ENCODE measurements around the gene SUPT4H1. TPM values are rescaled to one million over a fixed set of nuclear protein-coding genes. Genes with fewer than 3 reads are reported as not detected.

SUPT4H1 gene
- polyA plus RNA-seq, 3 donors, result 30.6 to 91.4 (median 67.8) TPM

- 3 to 8% (median 4%) methylated on average over 60 to 66 of the region's 66 CpGs for WGBS, 3 donors
Observed at GRCh38 chr17:58324409-58325288, 27.4 kb downstream of the SUPT4H1 start.

DNA sequence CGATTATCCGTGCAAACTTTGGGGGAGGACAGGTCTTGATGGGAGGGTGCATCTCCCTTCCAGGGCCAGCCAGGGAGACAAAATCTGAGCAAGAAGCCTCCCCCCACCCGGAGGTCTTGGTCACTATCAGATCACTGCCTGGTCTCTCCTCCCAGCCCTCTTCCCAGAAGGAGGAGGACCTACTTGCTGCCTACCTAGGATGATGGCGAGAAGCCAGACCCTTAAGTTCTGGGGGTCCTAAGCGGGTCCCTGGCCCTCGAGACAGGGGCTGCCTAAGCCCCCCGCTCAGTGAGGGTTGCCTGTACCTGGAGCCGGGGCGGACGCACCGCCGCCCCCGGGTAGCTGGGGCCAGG, 28.0 kb downstream of the SUPT4H1 start:
- 9 to 22% (median 21%) methylated on average over 13 of the region's 13 CpGs for WGBS, 3 donors

More at GRCh38 chr17:58324409-58325288, 27.4 kb downstream of the SUPT4H1 start:
- no peak overlapping the region for H3K27ac ChIP-seq (ENCODE audit: low read depth, low read length)

GRCh38 chr17:58323366-58324055, 28.5 kb downstream of the SUPT4H1 start:
- 70 to 72% (median 71%) methylated on average over 8 of the region's 8 CpGs for WGBS, 3 donors
- H3K27ac ChIP-seq (ENCODE audit: low read depth, low read length), result no peak overlapping the region

More for the DNA sequence above, 28.0 kb downstream of the SUPT4H1 start:
- H3K27ac ChIP-seq (ENCODE audit: low read depth, low read length), result no peak overlapping the region

DNA sequence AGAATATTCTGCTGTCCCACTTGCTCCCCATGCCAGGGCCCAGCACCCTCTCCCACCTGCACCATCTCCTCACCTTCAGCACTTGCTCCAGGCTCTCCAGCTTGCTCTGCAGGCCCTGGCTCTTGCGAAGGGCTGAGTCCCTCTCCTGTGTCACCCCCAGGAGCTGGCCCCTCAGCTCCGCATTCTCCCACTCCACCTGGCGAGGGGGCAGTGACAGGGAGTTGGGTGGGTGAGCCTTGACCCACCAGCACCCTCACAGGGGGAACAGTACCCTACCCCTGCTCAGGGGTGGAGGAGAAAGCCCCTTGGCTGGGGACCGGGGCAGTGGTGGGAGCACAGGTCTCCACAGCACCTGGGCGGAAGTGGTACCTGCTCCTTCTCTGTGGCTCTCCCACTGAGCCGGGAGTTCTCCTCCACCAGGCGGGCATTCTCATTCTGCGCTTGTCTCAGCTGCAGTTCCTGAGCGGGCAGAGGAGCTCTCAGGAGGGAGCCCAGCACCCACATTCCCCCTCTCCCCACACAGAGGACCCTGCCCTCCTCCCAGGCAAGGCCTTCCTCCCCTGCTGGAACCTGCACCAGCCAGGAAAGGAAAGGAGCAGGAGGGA, 29.3 kb downstream of the SUPT4H1 start:
- 91 to 98% (median 96%) methylated on average over 9 of the region's 9 CpGs for WGBS, 3 donors
- no peak overlapping the region for H3K27ac ChIP-seq (ENCODE audit: low read depth, low read length)

GRCh38 chr17:58321571-58322525, 30.2 kb downstream of the SUPT4H1 start:
- H3K27ac ChIP-seq (ENCODE audit: low read depth, low read length), result no peak overlapping the region

GRCh38 chr17:58320570-58321323, 31.3 kb downstream of the SUPT4H1 start:
- 90 to 92% (median 91%) methylated on average over 9 of the region's 9 CpGs for whole genome bisulfite sequencing, 3 donors
- no peak overlapping the region for H3K27ac ChIP-seq (ENCODE audit: low read depth, low read length)

More at GRCh38 chr17:58321571-58322525, 30.2 kb downstream of the SUPT4H1 start:
- WGBS, 3 donors, result 88 to 92% (median 92%) methylated on average over 18 of the region's 18 CpGs

DNA sequence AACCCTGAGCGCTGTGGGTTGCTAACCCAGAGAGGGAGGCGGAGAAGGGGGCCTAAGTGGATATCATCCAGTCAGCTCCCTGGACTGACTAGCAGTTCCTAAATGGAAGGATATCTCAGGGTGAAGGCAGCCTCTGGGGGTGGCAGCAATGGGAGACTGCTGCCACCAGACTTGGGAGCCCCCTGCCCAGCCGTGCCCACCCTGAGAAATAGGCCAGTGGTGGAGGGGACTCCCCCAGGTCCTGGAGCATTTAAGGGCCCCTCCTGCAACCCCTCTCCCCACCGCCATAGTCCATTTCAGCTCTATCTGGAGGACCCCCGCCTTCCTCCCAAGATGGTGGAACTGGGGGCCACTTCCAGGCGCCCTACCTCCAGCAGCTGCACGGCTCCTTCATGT, 31.8 kb downstream of the SUPT4H1 start:
- 91 to 96% (median 95%) methylated on average over 7 of the region's 7 CpGs for WGBS, 3 donors

GRCh38 chr17:58319173-58320162, 32.5 kb downstream of the SUPT4H1 start:
- WGBS, 3 donors, result 84 to 87% (median 86%) methylated on average over 22 to 25 of the region's 25 CpGs
- H3K27ac ChIP-seq (ENCODE audit: low read depth, low read length), result no peak overlapping the region

More for the DNA sequence above, 31.8 kb downstream of the SUPT4H1 start:
- no peak overlapping the region for H3K27ac ChIP-seq (ENCODE audit: low read depth, low read length)

DNA sequence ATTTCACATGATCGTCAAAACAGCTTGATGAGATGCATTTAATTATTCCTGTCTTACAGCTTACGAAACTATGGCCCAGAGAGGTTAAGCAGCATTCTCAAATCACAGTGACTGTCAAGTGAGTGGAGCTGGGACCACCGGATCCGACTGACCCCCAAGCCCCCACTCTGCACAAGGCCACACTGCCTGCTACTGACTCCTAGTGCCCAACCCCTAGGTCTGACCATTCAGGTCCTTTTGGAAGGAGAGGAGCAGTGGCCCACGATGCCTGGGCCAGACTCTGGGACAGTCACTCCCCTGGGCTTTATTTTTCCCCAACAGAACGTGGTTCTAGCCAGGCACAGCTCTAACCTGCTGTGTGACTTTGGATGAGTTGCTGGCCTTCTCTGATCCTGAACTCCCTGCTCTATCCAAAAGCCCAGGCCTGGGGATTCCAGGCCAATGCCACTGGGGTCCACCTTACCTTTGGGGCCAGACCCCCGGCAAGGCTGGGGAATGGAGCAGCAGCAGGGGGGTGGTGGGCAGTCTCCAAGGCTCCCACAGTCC, 33.3 kb downstream of the SUPT4H1 start:
- WGBS, 3 donors, result 74 to 82% (median 78%) methylated on average over 7 of the region's 7 CpGs
- H3K27ac ChIP-seq (ENCODE audit: low read depth, low read length), result no peak overlapping the region

GRCh38 chr17:58318065-58318481, 33.9 kb downstream of the SUPT4H1 start:
- no peak overlapping the region for H3K27ac ChIP-seq (ENCODE audit: low read depth, low read length)
- WGBS, 3 donors, result 92 to 96% (median 92%) methylated on average over 9 of the region's 9 CpGs

- WGBS, 3 donors, result 25 to 29% (median 26%) methylated on average over 5 of the region's 5 CpGs
Observed at GRCh38 chr17:58317421-58318064, 34.5 kb downstream of the SUPT4H1 start.

DNA sequence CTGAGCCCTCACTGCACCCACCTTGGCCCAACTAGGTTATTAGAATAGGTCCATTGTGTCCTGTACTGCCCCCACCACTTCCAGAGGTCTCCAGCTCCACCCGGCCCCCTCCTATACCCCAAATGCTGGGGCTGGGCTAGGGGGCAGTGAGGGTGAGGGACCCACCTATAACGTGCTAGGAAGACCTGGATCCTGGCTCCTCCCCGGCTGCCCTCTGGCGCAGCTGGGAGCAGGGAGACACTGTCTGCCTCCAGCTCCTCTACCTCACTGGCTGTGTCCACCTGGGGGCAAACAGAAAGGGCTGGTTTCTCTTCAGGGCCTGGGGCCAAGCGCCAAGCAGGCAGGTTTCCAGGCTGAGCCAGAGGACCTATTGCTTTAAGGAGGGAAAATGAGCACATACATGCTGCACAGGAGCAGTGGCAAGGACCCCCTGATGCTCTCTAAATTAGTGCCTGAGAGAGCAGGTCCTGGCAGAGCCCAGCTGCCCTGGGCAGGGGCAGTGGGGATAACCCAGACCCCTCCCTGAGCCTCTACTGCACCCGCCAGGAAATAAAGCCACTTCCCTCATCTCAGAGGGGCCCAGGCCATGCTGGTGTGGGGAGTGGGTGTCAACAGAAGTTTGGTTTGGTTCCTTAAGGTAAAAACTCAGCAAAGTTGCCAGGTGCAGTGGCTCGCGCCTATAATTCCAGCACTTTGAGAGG, 35.6 kb downstream of the SUPT4H1 start:
- 84 to 93% (median 89%) methylated on average over 8 of the region's 8 CpGs for WGBS, 3 donors
- H3K27ac ChIP-seq (ENCODE audit: low read depth, low read length), result no peak overlapping the region

More at GRCh38 chr17:58317421-58318064, 34.5 kb downstream of the SUPT4H1 start:
- no peak overlapping the region for H3K27ac ChIP-seq (ENCODE audit: low read depth, low read length)

- WGBS, 3 donors, result 94 to 95% (median 94%) methylated on average over 4 of the region's 4 CpGs
- H3K27ac ChIP-seq (ENCODE audit: low read depth, low read length), result no peak overlapping the region
Observed at GRCh38 chr17:58315750-58316149, 36.3 kb downstream of the SUPT4H1 start.

DNA sequence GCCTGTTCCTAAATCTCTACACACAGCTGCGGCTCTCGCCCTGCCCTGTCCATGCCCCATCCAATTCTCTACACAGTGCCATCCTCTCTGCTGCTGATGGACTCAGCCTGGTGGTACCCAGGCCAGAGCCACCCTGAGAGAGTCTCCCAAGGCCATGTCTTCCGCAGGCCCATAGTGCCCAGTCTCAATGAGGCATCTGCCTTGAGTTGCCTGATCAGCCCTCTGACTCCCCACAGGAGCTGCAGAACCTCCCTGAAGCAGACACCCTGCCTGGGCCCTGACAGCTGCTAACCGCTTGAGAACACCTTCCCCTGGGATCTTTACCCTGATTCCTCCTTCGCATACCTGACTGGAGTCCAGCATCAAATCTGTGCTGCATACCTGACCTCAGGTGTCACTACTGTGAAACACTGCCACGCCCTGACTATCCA, 36.7 kb downstream of the SUPT4H1 start:
- H3K27ac ChIP-seq (ENCODE audit: low read depth, low read length), result no peak overlapping the region
- WGBS, 3 donors, result 91 to 93% (median 92%) methylated on average over 6 of the region's 6 CpGs

GRCh38 chr17:58314706-58315015, 37.3 kb downstream of the SUPT4H1 start:
- H3K27ac ChIP-seq (ENCODE audit: low read depth, low read length), result no peak overlapping the region
- WGBS, 3 donors, result 86 to 91% (median 86%) methylated on average over 6 of the region's 6 CpGs
